Smooth muscle cell (in vitro differentiated cells): ENCODE data around the gene RYR1. TPM values are rescaled to one million over a fixed set of nuclear protein-coding genes. Genes with fewer than 3 reads are reported as not detected.

Experiments
- DNase-seq: peaks from one replicate; lab custom pipeline; 2025; ENCODE audit not compliant: unreplicated experiment; lab: John Stamatoyannopoulos, UW
- H2AFZ ChIP-seq: fragments of 200-600 bp; sonication (generic); 2 replicates; pipeline ENCODE4 v1.6.0; 2016; ENCODE audit warnings: antibody characterized with exemption, low read depth, mild to moderate bottlenecking
- H3F3A ChIP-seq: fragments of 200-600 bp; sonication (generic); 2 replicates; pipeline ENCODE4 v1.6.0; 2017; ENCODE audit warnings: antibody characterized with exemption, low read depth
- H3K27ac ChIP-seq: fragments of 200-600 bp; sonication (generic); 2 replicates; pipeline ENCODE4 v1.5.1; 2016; ENCODE audit warnings: low read depth, mild to moderate bottlenecking
- H3K27me3 ChIP-seq: fragments of 200-600 bp; sonication (generic); 2 replicates; pipeline ENCODE4 v1.6.1; 2016; ENCODE audit warnings: low read depth, mild to moderate bottlenecking
- H3K36me3 ChIP-seq: fragments of 200-600 bp; sonication (generic); 2 replicates; pipeline ENCODE4 v1.5.1; 2016; ENCODE audit warnings: low read depth
- H3K4me1 ChIP-seq: fragments of 200-600 bp; sonication (generic); 2 replicates; pipeline ENCODE4 v1.5.1; 2016; ENCODE audit warnings: low read depth
- H3K4me2 ChIP-seq: fragments of 200-600 bp; sonication (generic); 2 replicates; pipeline ENCODE4 v1.6.0; 2016; ENCODE audit warnings: mild to moderate bottlenecking
- H3K4me3 ChIP-seq: fragments of 200-600 bp; sonication (generic); 2 replicates; pipeline ENCODE4 v1.5.1; 2016; ENCODE audit warnings: mild to moderate bottlenecking
- H3K79me2 ChIP-seq: fragments of 200-600 bp; sonication (generic); 2 replicates; pipeline ENCODE4 v1.6.0; 2016; ENCODE audit warnings: low read depth, mild to moderate bottlenecking
- H3K9ac ChIP-seq: fragments of 200-600 bp; sonication (generic); 2 replicates; pipeline ENCODE4 v1.6.0; 2016; ENCODE audit warnings: low read depth
- H3K9me3 ChIP-seq: fragments of 200-600 bp; sonication (generic); replicated peaks from 2 replicates; pipeline ENCODE4 v1.5.1; 2016; ENCODE audit warnings: low read depth
- H4K20me1 ChIP-seq: fragments of 200-600 bp; sonication (generic); 2 replicates; pipeline ENCODE4 v1.6.0; 2016; ENCODE audit warnings: low read depth
- WGBS: methylation state at CpG from one replicate; pipeline ENCODE4 v1.1.7; 2016; ENCODE audit warnings: low lambda C conversion rate; 5-methylcytosine and 5-hydroxymethylcytosine counted together
- polyA plus RNA-seq: library from polyadenylated mRNA; unstranded; fragments of >200 nt; fragmentation: Nextera tagmentation; extraction: Ambion mirVana; gene quantifications from 2 replicates; pipeline ENCODE4 v1.2.1, GENCODE V29; 2016
- total RNA-seq: library from RNA; depleted of rRNA; stranded (reverse); fragments of >200 nt; gene quantifications from 2 replicates; pipeline ENCODE4 v1.2.3, GENCODE V29; 2014
- TF ChIP-seq, protein P1 (sequence below): fragments of 200-600 bp; sonication (generic); IDR thresholded peaks from 2 replicates; pipeline ENCODE4 v1.5.1; 2017; ENCODE audit warnings: borderline replicate concordance, mild to moderate bottlenecking, antibody characterized with exemption; ENCODE audit not compliant: insufficient read depth, poor library complexity, severe bottlenecking

RYR1 gene
- total and polyA plus RNA-seq, 2 experiments from 2014 or later: 0.31 to 0.95 TPM

DNA sequence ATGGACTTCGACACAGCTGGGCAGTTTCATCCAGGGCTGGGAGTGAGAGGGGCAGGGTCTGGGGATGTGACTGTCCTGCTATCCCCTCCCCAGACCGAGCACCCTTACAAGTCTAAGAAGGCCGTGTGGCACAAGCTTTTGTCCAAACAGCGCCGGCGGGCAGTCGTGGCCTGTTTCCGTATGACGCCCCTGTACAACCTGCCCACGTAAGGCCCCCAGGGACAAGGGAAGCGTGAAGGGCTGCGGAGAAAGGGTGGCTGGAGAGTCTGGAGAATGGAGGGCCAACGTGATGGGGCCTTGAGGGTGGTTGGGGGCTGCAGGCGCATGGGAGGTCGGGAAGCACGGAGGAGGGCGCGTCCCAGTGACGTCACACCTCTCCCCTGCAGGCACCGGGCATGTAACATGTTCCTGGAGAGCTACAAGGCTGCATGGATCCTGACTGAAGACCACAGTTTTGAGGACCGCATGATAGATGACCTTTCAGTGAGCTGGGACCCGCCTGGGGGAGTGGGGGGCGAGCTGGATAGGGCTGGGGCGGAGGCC is 94.8 kb downstream of the RYR1 start:
- Histone ChIP-seq H3K27ac (no peak overlapping the region), H3K9me3 (no peaks in the 10 kb centered on the region), H3K4me1 (no peaks in the 10 kb centered on the region), H2AFZ (no peak overlapping the region), H3K4me2 (no peak overlapping the region), H3K79me2 (no peaks in the 10 kb centered on the region), H3K36me3 (no peaks in the 10 kb centered on the region), H3F3A (no peaks in the 10 kb centered on the region), H3K4me3 (no peak overlapping the region), H4K20me1 (no peaks in the 10 kb centered on the region), H3K27me3 (no peaks in the 10 kb centered on the region), H3K9ac (no peak overlapping the region)
- TF ChIP-seq, protein P1, sequence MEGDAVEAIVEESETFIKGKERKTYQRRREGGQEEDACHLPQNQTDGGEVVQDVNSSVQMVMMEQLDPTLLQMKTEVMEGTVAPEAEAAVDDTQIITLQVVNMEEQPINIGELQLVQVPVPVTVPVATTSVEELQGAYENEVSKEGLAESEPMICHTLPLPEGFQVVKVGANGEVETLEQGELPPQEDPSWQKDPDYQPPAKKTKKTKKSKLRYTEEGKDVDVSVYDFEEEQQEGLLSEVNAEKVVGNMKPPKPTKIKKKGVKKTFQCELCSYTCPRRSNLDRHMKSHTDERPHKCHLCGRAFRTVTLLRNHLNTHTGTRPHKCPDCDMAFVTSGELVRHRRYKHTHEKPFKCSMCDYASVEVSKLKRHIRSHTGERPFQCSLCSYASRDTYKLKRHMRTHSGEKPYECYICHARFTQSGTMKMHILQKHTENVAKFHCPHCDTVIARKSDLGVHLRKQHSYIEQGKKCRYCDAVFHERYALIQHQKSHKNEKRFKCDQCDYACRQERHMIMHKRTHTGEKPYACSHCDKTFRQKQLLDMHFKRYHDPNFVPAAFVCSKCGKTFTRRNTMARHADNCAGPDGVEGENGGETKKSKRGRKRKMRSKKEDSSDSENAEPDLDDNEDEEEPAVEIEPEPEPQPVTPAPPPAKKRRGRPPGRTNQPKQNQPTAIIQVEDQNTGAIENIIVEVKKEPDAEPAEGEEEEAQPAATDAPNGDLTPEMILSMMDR: no peak
- no peak for DNase-seq
- WGBS: 90% methylated on average over 17 of the region's 24 CpGs

- no peaks in the 10 kb centered on the region for H3K27me3 ChIP-seq
- no peak for DNase-seq
- H3K4me2 ChIP-seq: no peak overlapping the region
- WGBS: 80% methylated on average over 6 of the region's 6 CpGs
- no peaks in the 10 kb centered on the region for H3K9me3 ChIP-seq
- TF ChIP-seq, protein P1: no peak
- no peaks in the 10 kb centered on the region for H3K4me1 ChIP-seq
- H3K36me3 ChIP-seq: no peaks in the 10 kb centered on the region
- H4K20me1 ChIP-seq: no peaks in the 10 kb centered on the region
- H3F3A ChIP-seq: no peaks in the 10 kb centered on the region
- H3K9ac ChIP-seq: no peak overlapping the region
- H3K4me3 ChIP-seq: no peak overlapping the region
- no peak overlapping the region for H3K27ac ChIP-seq
- no peak overlapping the region for H2AFZ ChIP-seq
- no peaks in the 10 kb centered on the region for H3K79me2 ChIP-seq
Observed at GRCh38 chr19:38528931-38529330, 95.4 kb downstream of the RYR1 start.

GRCh38 chr19:38531515-38531914 is 98.0 kb downstream of the RYR1 start:
- DNase-seq: no peak
- 100% methylated on average over 2 of the region's 2 CpGs for WGBS
- TF ChIP-seq, protein P1: no peak
- Histone ChIP-seq H3K4me1 (no peaks in the 10 kb centered on the region), H4K20me1 (no peaks in the 10 kb centered on the region), H3K4me2 (no peak overlapping the region), H3K9me3 (no peaks in the 10 kb centered on the region), H3K9ac (no peak overlapping the region), H3F3A (no peaks in the 10 kb centered on the region), H3K36me3 (no peaks in the 10 kb centered on the region), H3K79me2 (no peaks in the 10 kb centered on the region), H3K27me3 (no peaks in the 10 kb centered on the region), H3K4me3 (no peak overlapping the region), H3K27ac (no peak overlapping the region), H2AFZ (no peak overlapping the region)

DNA sequence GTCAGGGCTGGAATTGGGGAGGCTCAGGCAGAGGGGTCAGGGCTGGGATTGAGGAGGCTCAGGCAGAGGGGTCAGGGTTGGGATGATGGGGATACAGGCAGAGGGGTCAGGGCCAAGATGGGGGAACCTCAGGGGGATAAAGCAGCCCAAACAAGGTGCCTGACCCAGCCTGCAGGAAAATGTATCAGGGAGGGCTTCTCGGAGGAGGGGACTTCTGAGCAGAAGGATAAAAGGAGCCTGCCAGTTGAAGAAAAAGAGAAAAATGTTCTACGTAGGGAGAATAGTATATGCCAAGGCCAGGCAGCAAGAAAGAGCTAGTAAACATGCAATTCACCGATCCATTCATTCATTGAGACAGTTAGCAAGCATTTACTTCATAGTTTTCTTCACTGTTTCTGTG is 99.4 kb downstream of the RYR1 start:
- H3K4me2 ChIP-seq: no peak overlapping the region
- no peaks in the 10 kb centered on the region for H3K79me2 ChIP-seq
- H4K20me1 ChIP-seq: no peaks in the 10 kb centered on the region
- TF ChIP-seq, protein P1: no peak
- no peaks in the 10 kb centered on the region for H3K36me3 ChIP-seq
- no peak overlapping the region for H2AFZ ChIP-seq
- H3K27me3 ChIP-seq: no peaks in the 10 kb centered on the region
- no peak overlapping the region for H3K4me3 ChIP-seq
- no peak for DNase-seq
- no peaks in the 10 kb centered on the region for H3F3A ChIP-seq
- H3K9me3 ChIP-seq: no peaks in the 10 kb centered on the region
- H3K27ac ChIP-seq: no peak overlapping the region
- H3K9ac ChIP-seq: no peak overlapping the region
- H3K4me1 ChIP-seq: no peaks in the 10 kb centered on the region
- WGBS: 82% methylated on average over 3 of the region's 3 CpGs
